Central memory CD8-positive, alpha-beta T cell (primary cell): ENCODE measurements around the gene PSME2.

Experiments
- ATAC-seq: fragments of 150-1000 bp; cut with Tn5 transposase; replicated peaks from 2 replicates; pipeline ENCODE4 v1.10.0; 2022; ENCODE audit warnings: mild to moderate bottlenecking, moderate FRiP score, moderate number of reproducible peaks; ENCODE audit not compliant: poor library complexity, severe bottlenecking; ENCODE audit errors: extremely low read depth
- DNase-seq, 2 donors: peaks; one replicate each; pipeline ENCODE4 v3.0.0; 2021; ENCODE audit warnings: low spot score in 2 of 2
- H3K27ac Mint-ChIP-seq: one replicate; pipeline ENCODE4 v1.8.0; 2022; ENCODE audit warnings: low read depth, mild to moderate bottlenecking, moderate library complexity, mixed read lengths
- H3K27me3 Mint-ChIP-seq: one replicate; pipeline ENCODE4 v1.8.0; 2022; ENCODE audit warnings: mixed read lengths
- H3K36me3 Mint-ChIP-seq: one replicate; pipeline ENCODE4 v1.8.0; 2022; ENCODE audit warnings: mild to moderate bottlenecking, moderate library complexity, mixed read lengths; ENCODE audit not compliant: insufficient read depth
- H3K4me1 Mint-ChIP-seq: one replicate; pipeline ENCODE4 v1.8.0; 2022; ENCODE audit warnings: mixed read lengths
- H3K4me3 Mint-ChIP-seq: one replicate; pipeline ENCODE4 v1.8.0; 2022; ENCODE audit warnings: mild to moderate bottlenecking, moderate library complexity, mixed read lengths
- H3K9me3 Mint-ChIP-seq: one replicate; pipeline ENCODE4 v1.8.0; 2022; ENCODE audit warnings: mixed read lengths

Gene PSME2

DNA sequence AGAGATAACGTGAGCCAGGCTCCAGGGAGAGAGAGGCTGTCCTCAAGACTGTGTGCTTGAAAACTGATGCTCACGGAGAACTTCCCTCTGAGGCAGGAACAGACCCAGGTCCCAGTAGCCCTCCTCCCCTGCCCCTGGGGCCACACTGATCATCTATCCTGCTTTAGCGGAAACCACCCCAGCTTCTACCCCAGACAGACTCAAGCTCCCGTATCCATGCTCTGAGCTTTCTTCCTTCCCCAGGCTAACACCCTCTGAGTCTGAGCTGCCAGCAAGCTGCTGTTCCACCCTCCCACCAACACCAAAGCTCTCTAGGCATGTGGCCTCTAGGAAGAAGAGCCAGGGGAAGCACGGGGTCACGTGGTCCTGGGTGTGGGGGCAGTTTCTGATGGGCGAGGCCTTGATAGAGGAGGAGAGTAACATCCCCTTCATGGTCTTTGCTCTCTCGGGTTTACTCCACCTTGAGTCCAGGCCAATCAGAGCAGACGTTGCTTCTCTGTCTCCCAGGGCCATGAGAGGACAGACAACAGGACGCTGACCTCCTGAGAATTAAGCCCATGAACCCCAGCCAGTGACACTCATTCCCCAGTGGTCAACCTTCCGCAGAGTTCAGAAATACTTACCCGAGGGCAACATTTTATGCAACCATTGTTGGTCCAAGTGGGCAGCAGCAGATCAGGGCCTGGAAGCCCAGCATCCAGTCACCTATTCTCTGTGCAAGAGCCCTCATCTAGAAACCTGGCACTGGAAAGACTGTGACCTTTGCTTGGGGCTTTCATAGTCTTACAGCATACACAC lies 50.9 kb downstream of the PSME2 start:
- H3K27me3 Mint-ChIP-seq: no peaks in the 10 kb centered on the region
- H3K36me3 Mint-ChIP-seq: peaks cover 9% of the 10 kb centered on the region
- H3K27ac Mint-ChIP-seq: peak overlapping the region; percentile 96
- H3K4me1 Mint-ChIP-seq: peaks cover 40% of the 10 kb centered on the region
- peak overlapping the region; percentile 94 for H3K4me3 Mint-ChIP-seq
- DNase-seq (no peak), ATAC-seq (peak; percentile 17)
- no peaks in the 10 kb centered on the region for H3K9me3 Mint-ChIP-seq

- Mint-ChIP-seq H3K27me3 (no peaks in the 10 kb centered on the region), H3K9me3 (no peaks in the 10 kb centered on the region), H3K4me3 (peak overlapping the region; percentile 94), H3K27ac (peak overlapping the region; percentile 96), H3K36me3 (peaks cover 9% of the 10 kb centered on the region), H3K4me1 (peaks cover 42% of the 10 kb centered on the region)
- DNase-seq: no peak
- no peak for ATAC-seq
Measured at GRCh38 chr14:24094841-24095270, 51.6 kb downstream of the PSME2 start.

DNA sequence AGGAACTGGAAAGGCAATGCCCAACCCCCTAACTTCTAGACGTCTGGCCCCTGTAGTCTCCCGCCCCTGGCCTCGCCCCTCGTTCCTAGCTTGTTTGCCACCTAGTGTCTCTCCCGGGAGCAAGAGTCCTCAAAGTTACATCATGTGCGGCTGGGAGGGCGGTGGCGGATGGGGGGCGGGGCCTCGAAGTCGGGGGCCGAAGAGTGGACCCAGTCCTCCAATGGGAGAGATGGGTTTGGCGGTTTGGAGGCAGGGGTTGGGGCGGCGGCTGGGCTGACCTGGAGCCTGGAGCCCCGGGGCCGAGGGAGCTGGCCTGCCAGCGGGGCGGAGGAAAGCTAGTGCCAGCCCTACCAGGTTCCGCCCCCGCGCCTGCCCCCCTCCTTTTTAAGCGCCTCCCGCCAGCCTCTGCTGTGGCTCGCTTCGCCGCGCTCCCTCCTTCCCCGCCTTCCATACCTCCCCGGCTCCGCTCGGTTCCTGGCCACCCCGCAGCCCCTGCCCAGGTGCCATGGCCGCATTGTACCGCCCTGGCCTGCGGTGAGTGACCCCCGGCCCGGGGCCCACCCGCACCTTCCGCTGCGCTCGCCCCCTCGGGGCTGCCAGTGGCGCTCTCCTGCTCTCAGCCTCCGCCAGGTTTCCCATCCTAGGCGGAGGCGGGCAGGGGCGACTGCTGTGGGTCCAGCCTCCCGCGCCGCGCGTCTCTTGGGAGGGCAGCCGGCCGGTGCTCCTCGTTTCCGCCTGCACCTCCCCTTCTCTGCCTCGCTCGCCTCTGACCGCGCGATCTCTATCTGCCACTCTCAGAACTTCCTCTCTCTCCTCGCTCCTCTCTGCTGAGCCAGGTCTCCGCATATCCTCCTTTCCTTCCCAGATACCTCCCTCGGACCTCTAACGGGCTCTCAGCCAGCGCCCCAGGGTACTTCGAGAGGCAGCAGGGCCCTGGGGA lies 52.2 kb downstream of the PSME2 start, which contains the start of gene PCK2:
Gene PCK2, plus strand, starts transcription at position 411 of the 940 bp plus-strand sequence. Its CDS starts 95 bp downstream, at position 506.
- DNase-seq (peak; percentile 41 to 47), ATAC-seq (peak; percentile 77)
- no peaks in the 10 kb centered on the region for H3K27me3 Mint-ChIP-seq
- H3K9me3 Mint-ChIP-seq: no peaks in the 10 kb centered on the region
- peaks cover 9% of the 10 kb centered on the region for H3K36me3 Mint-ChIP-seq
- H3K27ac Mint-ChIP-seq: peak within 1 kb of the TSS; percentile 96
- H3K4me1 Mint-ChIP-seq: peaks cover 38% of the 10 kb centered on the region
- H3K4me3 Mint-ChIP-seq: peak within 1 kb of the TSS; percentile 94
